ENCODE data around the gene KRT8. TPM values are rescaled to one million over a fixed set of nuclear protein-coding genes. Genes with fewer than 3 reads are reported as not detected.
"Not testable (repeated sequence)": the region's sequence is repeated elsewhere in the genome, so short reads cannot be mapped to it uniquely, and the experiment has no call there.

KRT8 gene
- total RNA-seq, 1 donor from 2014 or later: 54.3 TPM

- Histone ChIP-seq H3K36me3 (no peaks in the 10 kb centered on the region), H3K4me1 (no peaks in the 10 kb centered on the region), H3K27ac (no peak overlapping the region), H3K27me3 (no peaks in the 10 kb centered on the region), H3K9me3 (no peaks in the 10 kb centered on the region), H3K4me3 (no peak overlapping the region)
- DNase-seq (ENCODE audit: low spot score in 2 of 2): no peak
- no peak for TF ChIP-seq CTCF (IDR thresholded peaks at IDR 0.05)
- intact Hi-C loops (cut with DNase I): no loop called here
Measured at GRCh38 chr12:52890417-52890816, 14.5 kb downstream of the KRT8 start.

- TF ChIP-seq CTCF (IDR thresholded peaks at IDR 0.05): peak; percentile 84 to 89 (median 88)
- no peak overlapping the region for H3K4me3 ChIP-seq
- no peaks in the 10 kb centered on the region for H3K4me1 ChIP-seq
- intact Hi-C loops (cut with DNase I): loop anchor here (1.0 to 2.0 kb wide), 2 partner anchors 42 to 97 kb away; no protein-coding TSS in a partner anchor
- peak in 1 of 2 donors; percentile 82 for DNase-seq (ENCODE audit: low spot score in 2 of 2)
- no peak overlapping the region for H3K27ac ChIP-seq
- no peaks in the 10 kb centered on the region for H3K9me3 ChIP-seq
- no peaks in the 10 kb centered on the region for H3K27me3 ChIP-seq
- H3K36me3 ChIP-seq: no peaks in the 10 kb centered on the region
Measured at GRCh38 chr12:52884526-52885293, 20.2 kb downstream of the KRT8 start.

DNA sequence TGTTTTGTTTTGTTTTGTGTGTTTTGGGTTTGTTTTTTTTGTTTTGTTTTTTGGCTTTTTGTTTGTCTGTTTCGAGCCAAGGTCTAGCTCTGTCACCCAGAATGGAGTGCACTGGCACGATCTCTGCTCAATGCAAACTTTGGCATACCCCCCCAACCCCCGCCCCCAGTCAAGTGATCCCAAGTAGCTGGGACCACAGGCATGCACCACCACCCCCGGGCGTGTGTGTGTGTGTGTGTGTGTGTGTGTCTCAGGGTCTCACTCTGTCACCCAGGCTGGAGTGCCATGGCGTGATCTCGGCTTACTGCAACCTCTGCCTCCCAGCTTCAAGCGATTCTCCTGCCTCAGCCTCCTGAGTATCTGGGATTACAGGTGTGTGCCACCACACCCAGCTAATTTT is 24.4 kb downstream of the KRT8 start:
- H3K36me3 ChIP-seq; H3K4me3 ChIP-seq; H3K4me1 ChIP-seq; H3K27ac ChIP-seq; DNase-seq (ENCODE audit: low spot score in 2 of 2); H3K27me3 ChIP-seq; H3K9me3 ChIP-seq: not testable (repeated sequence)
- intact Hi-C loops (cut with DNase I): loop anchor here (1.0 to 2.0 kb wide), 2 partner anchors 298 to 508 kb away; no protein-coding TSS in a partner anchor

GRCh38 chr12:52879394-52880351 is 25.2 kb downstream of the KRT8 start:
- Histone ChIP-seq H3K27me3 (no peaks in the 10 kb centered on the region), H3K36me3 (no peaks in the 10 kb centered on the region), H3K4me3 (peak overlapping the region in 1 of 2 donors; percentile 52), H3K4me1 (peaks cover 0 to under 1% of the 10 kb centered on the region in 2 donors), H3K27ac (no peak overlapping the region), H3K9me3 (no peaks in the 10 kb centered on the region)
- peak; percentile 53 to 81 (median 60) for TF ChIP-seq CTCF (IDR thresholded peaks at IDR 0.05)
- intact Hi-C loops (cut with DNase I): loop anchor here (1.0 to 2.0 kb wide), 2 partner anchors 297 to 507 kb away; no protein-coding TSS in a partner anchor
- peak in 1 of 2 donors; percentile 85 for DNase-seq (ENCODE audit: low spot score in 2 of 2)

DNA sequence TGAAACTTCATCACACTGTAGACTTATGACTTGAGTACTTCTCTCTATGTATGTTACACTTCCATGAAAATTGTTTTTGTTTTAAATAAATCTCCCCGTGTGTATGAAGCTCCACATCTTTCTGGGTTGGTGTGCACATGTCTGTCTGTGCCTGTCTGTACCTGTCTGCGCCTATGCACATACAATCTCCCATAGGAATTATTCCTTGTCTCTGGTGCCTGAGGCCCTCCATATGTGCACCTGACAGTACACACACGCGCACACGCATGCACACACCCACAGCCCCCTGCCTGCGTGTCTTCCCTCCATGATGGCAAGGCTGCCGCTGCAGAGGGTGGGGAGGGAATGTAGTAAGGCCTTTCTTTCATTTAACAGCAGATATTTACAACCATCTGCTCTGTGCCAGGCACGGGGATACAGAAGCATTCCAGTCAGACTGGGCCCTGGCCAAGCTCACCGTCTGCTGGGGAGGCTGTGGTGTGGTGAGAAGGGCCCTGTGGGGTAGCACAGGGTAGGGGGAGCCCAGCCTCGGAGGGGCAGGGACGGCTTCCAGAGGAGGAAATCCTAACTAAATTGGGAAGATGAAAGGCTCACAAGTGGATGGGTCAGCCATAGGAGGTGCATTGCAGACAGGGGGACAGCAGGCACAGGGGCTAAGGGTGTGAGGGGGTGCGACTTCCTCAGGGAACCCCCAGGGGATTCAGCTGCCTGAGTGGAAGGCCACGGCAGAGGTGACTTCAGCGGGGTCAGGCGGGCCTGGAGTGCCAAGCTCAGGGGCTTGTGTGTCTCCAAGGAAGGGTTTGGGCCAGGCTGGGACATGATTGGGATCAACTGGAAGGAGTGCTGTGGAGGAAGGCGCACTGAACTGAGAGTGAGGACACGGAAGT is 26.1 kb downstream of the KRT8 start:
- no peak overlapping the region for H3K27ac ChIP-seq
- H3K4me1 ChIP-seq: peaks cover 3 to 8% of the 10 kb centered on the region in 2 donors
- no peaks in the 10 kb centered on the region for H3K36me3 ChIP-seq
- no peaks in the 10 kb centered on the region for H3K9me3 ChIP-seq
- no peak for TF ChIP-seq CTCF (IDR thresholded peaks at IDR 0.05)
- peak overlapping the region in 1 of 2 donors; percentile 52 for H3K4me3 ChIP-seq
- H3K27me3 ChIP-seq: no peaks in the 10 kb centered on the region
- intact Hi-C loops (cut with DNase I): no loop called here
- no peak for DNase-seq (ENCODE audit: low spot score in 2 of 2)

All from ascending aorta (tissue), 2 donors.